T-helper 2 cell (primary cell): ENCODE measurements around the gene RPS6KA2.
A peak's percentile ranks its signal among the peaks of the same experiment; 100 is the strongest.

Experiments used
- DNase-seq, 5 experiments: peaks; one replicate each; pipeline versions ENCODE4 v3.0.0 to v3.0.0-alpha.2; 2012 to 2022

The RPS6KA2 gene

GRCh38 chr6:166523782-166524559, 103.1 kb downstream of the RPS6KA2 start:
- no peak for DNase-seq

- no peak for DNase-seq
Measured at GRCh38 chr6:166520905-166521834, 105.9 kb downstream of the RPS6KA2 start.

- DNase-seq: no peak
Measured at GRCh38 chr6:166516251-166516884, 110.7 kb downstream of the RPS6KA2 start.

- DNase-seq: peak in 1 of 5 experiments; percentile 21
Measured at GRCh38 chr6:166515072-166515810, 111.8 kb downstream of the RPS6KA2 start.

GRCh38 chr6:166514196-166514595, 112.9 kb downstream of the RPS6KA2 start:
- DNase-seq: no peak

GRCh38 chr6:166512567-166512966, 114.5 kb downstream of the RPS6KA2 start:
- DNase-seq: peak in 2 of 5 experiments; percentile 49 to 61

GRCh38 chr6:166511316-166511715, 115.7 kb downstream of the RPS6KA2 start:
- DNase-seq: no peak

- no peak for DNase-seq
Measured at GRCh38 chr6:166509193-166509592, 117.9 kb downstream of the RPS6KA2 start.

GRCh38 chr6:166508726-166509125, 118.3 kb downstream of the RPS6KA2 start:
- DNase-seq: no peak

GRCh38 chr6:166507809-166508564, 119.1 kb downstream of the RPS6KA2 start:
- DNase-seq: no peak

GRCh38 chr6:166507380-166507779, 119.7 kb downstream of the RPS6KA2 start:
- peak in 1 of 5 experiments; percentile 35 for DNase-seq

GRCh38 chr6:166505133-166505905, 121.7 kb downstream of the RPS6KA2 start:
- DNase-seq: no peak

- no peak for DNase-seq
Measured at GRCh38 chr6:166504100-166504499, 123.0 kb downstream of the RPS6KA2 start.

- DNase-seq: no peak
Measured at GRCh38 chr6:166503167-166503744, 123.8 kb downstream of the RPS6KA2 start.

GRCh38 chr6:166502453-166502852, 124.6 kb downstream of the RPS6KA2 start:
- no peak for DNase-seq

- no peak for DNase-seq
Measured at GRCh38 chr6:166501246-166501645, 125.8 kb downstream of the RPS6KA2 start.

- no peak for DNase-seq
Measured at GRCh38 chr6:166500246-166500645, 126.8 kb downstream of the RPS6KA2 start.

- DNase-seq: no peak
Measured at GRCh38 chr6:166499350-166500163, 127.5 kb downstream of the RPS6KA2 start.

GRCh38 chr6:166498661-166499349, 128.2 kb downstream of the RPS6KA2 start:
- no peak for DNase-seq
